Gastroesophageal sphincter (tissue), 3 donors: ENCODE measurements around the gene MYBPH.

Source experiments
- CTCF ChIP-seq, 4 experiments: fragments of 200-600 bp in 2 of 4; fragments of 450-650 bp in 2 of 4; sonication (generic) in 1 of 4; IDR thresholded peaks; one replicate each; pipeline ENCODE4 v1.5.1; 2017 to 2019; ENCODE audit warnings: antibody characterized with exemption in 4 of 4, mild to moderate bottlenecking in 2 of 4, moderate library complexity in 2 of 4
- EP300 ChIP-seq: sonication (generic); formaldehyde crosslinking; IDR thresholded peaks from one replicate; pipeline ENCODE4 v1.6.1; 2017; ENCODE audit warnings: antibody characterized with exemption, mild to moderate bottlenecking
- POLR2A ChIP-seq, 2 donors: fragments of 450-650 bp; IDR thresholded peaks; one replicate each; pipeline ENCODE4 v1.6.1; 2017; ENCODE audit warnings: antibody characterized with exemption in 2 of 2, mild to moderate bottlenecking in 2 of 2, moderate library complexity in 1 of 2

- TF ChIP-seq CTCF (IDR thresholded peaks at IDR 0.05) (no peak), EP300 (no peak), POLR2A (IDR thresholded peaks at IDR 0.05) (no peak)
Measured at GRCh38 chr1:203153051-203153988, 22.3 kb downstream of the MYBPH start.
